BLaER1 (cell line): ENCODE results near the gene PXK.
"Not testable (repeated sequence)": the region's sequence is repeated elsewhere in the genome, so short reads cannot be mapped to it uniquely, and the experiment has no call there.

Experiments
- H3K27ac ChIP-seq: shearing (Covaris generic); formaldehyde crosslinking; 2 replicates; pipeline ENCODE4 v1.8.1; 2022
- H3K27me3 ChIP-seq: shearing (Covaris generic); formaldehyde crosslinking; 2 replicates; pipeline ENCODE4 v1.8.1; 2022
- H3K36me3 ChIP-seq: shearing (Covaris generic); formaldehyde crosslinking; 2 replicates; pipeline ENCODE4 v1.8.1; 2022
- H3K4me1 ChIP-seq: shearing (Covaris generic); formaldehyde crosslinking; 2 replicates; pipeline ENCODE4 v1.8.1; 2022
- H3K4me2 ChIP-seq: shearing (Covaris generic); formaldehyde crosslinking; 2 replicates; pipeline ENCODE4 v1.8.1; 2022
- H3K4me3 ChIP-seq: shearing (Covaris generic); formaldehyde crosslinking; 2 replicates; pipeline ENCODE4 v1.8.1; 2022
- H3K9ac ChIP-seq: shearing (Covaris generic); formaldehyde crosslinking; 2 replicates; pipeline ENCODE4 v1.8.1; 2022
- H3K9me3 ChIP-seq: shearing (Covaris generic); formaldehyde crosslinking; 2 replicates; pipeline ENCODE4 v1.8.1; 2022
- H4K20me1 ChIP-seq: shearing (Covaris generic); formaldehyde crosslinking; 2 replicates; pipeline ENCODE4 v1.8.1; 2022
- Cebpa-rat ChIP-seq: shearing (Covaris generic); IDR thresholded peaks from 2 replicates; pipeline ENCODE4 v1.8.1; 2022

PXK gene

GRCh38 chr3:58332575-58333188 lies at the start of gene PXK:
PXK (plus strand) TSS chr3:58332892; CDS start chr3:58332989, 97 bp downstream.
- peak within 1 kb of the TSS; percentile 98 for H3K4me3 ChIP-seq
- TF ChIP-seq Cebpa-rat, result no peak
- peaks cover 17% of the 10 kb centered on the region for H3K36me3 ChIP-seq
- peaks cover 49% of the 10 kb centered on the region for H3K4me1 ChIP-seq
- peak within 1 kb of the TSS; percentile 87 for H3K4me2 ChIP-seq
- peak within 1 kb of the TSS; percentile 93 for H3K27ac ChIP-seq
- H4K20me1 ChIP-seq, result no peaks in the 10 kb centered on the region
- H3K9me3 ChIP-seq, result no peaks in the 10 kb centered on the region
- H3K9ac ChIP-seq, result peak within 1 kb of the TSS; percentile 92
- H3K27me3 ChIP-seq, result no peaks in the 10 kb centered on the region

- Histone ChIP-seq H4K20me1 (no peaks in the 10 kb centered on the region), H3K9ac (no peak overlapping the region)
These were observed 47.4 kb upstream of the PXK start for GRCh38 chr3:58285334-58285733.

GRCh38 chr3:58287354-58287753 lies 45.3 kb upstream of the PXK start:
- Histone ChIP-seq H3K27me3 (no peaks in the 10 kb centered on the region), H3K4me3 (no peak overlapping the region), H3K4me2 (no peak overlapping the region), H3K36me3 (peaks cover 43% of the 10 kb centered on the region), H3K27ac (no peak overlapping the region), H3K9me3 (peaks cover 16% of the 10 kb centered on the region), H3K4me1 (peaks cover 5% of the 10 kb centered on the region; the same call in 1 of the 2 replicates), H3K9ac (no peak overlapping the region), H4K20me1 (no peaks in the 10 kb centered on the region)
- TF ChIP-seq Cebpa-rat, result no peak

More at GRCh38 chr3:58285334-58285733, 47.4 kb upstream of the PXK start:
- no peak overlapping the region for H3K4me2 ChIP-seq
- peaks cover 5% of the 10 kb centered on the region; the same call in 1 of the 2 replicates for H3K4me1 ChIP-seq
- no peaks in the 10 kb centered on the region for H3K27me3 ChIP-seq
- H3K4me3 ChIP-seq, result no peak overlapping the region
- no peak for TF ChIP-seq Cebpa-rat
- H3K27ac ChIP-seq, result no peak overlapping the region
- peaks cover 9% of the 10 kb centered on the region for H3K9me3 ChIP-seq
- H3K36me3 ChIP-seq, result peaks cover 55% of the 10 kb centered on the region

- TF ChIP-seq Cebpa-rat, result no peak
- Histone ChIP-seq H3K27me3 (no peaks in the 10 kb centered on the region), H3K4me3 (no peak overlapping the region), H3K4me1 (peaks cover 5% of the 10 kb centered on the region; the same call in 1 of the 2 replicates), H3K9me3 (peaks cover 16% of the 10 kb centered on the region), H3K36me3 (peaks cover 43% of the 10 kb centered on the region), H3K27ac (no peak overlapping the region), H3K4me2 (no peak overlapping the region), H4K20me1 (no peaks in the 10 kb centered on the region), H3K9ac (no peak overlapping the region)
These were observed 44.5 kb upstream of the PXK start for GRCh38 chr3:58288011-58288728.

GRCh38 chr3:58288964-58289613 lies 43.6 kb upstream of the PXK start:
- not testable (repeated sequence) for H3K4me2 ChIP-seq, H3K4me1 ChIP-seq, H3K27me3 ChIP-seq, H3K4me3 ChIP-seq, H3K9ac ChIP-seq, H3K27ac ChIP-seq, H4K20me1 ChIP-seq
- Histone ChIP-seq H3K9me3 (peaks cover 16% of the 10 kb centered on the region), H3K36me3 (peaks cover 38% of the 10 kb centered on the region)

GRCh38 chr3:58290446-58290845 lies 42.2 kb upstream of the PXK start:
- H3K27ac ChIP-seq, H3K27me3 ChIP-seq, H3K4me3 ChIP-seq, H3K4me2 ChIP-seq, H3K9ac ChIP-seq, H3K4me1 ChIP-seq, H4K20me1 ChIP-seq: not testable (repeated sequence)
- peaks cover 16% of the 10 kb centered on the region for H3K9me3 ChIP-seq
- peaks cover 26% of the 10 kb centered on the region for H3K36me3 ChIP-seq

- H3K9me3 ChIP-seq, result peaks cover 16% of the 10 kb centered on the region
- no peak overlapping the region for H3K4me3 ChIP-seq
- H4K20me1 ChIP-seq, result no peaks in the 10 kb centered on the region
- H3K27me3 ChIP-seq, result no peaks in the 10 kb centered on the region
- peaks cover 21% of the 10 kb centered on the region for H3K36me3 ChIP-seq
- H3K9ac ChIP-seq, result no peak overlapping the region
- TF ChIP-seq Cebpa-rat, result no peak
- no peak overlapping the region for H3K4me2 ChIP-seq
- H3K4me1 ChIP-seq, result no peaks in the 10 kb centered on the region
- H3K27ac ChIP-seq, result no peak overlapping the region
These were observed 40.9 kb upstream of the PXK start for GRCh38 chr3:58291671-58292338.

- H3K36me3 ChIP-seq, result peaks cover 11% of the 10 kb centered on the region
- TF ChIP-seq Cebpa-rat, result no peak
- no peak overlapping the region for H3K4me3 ChIP-seq
- H4K20me1 ChIP-seq, result no peaks in the 10 kb centered on the region
- H3K27me3 ChIP-seq, result no peaks in the 10 kb centered on the region
- H3K9ac ChIP-seq, result no peak overlapping the region
- H3K4me1 ChIP-seq, result no peaks in the 10 kb centered on the region
- H3K9me3 ChIP-seq, result peaks cover 16% of the 10 kb centered on the region
- H3K27ac ChIP-seq, result no peak overlapping the region
- no peak overlapping the region for H3K4me2 ChIP-seq
These were observed 39.8 kb upstream of the PXK start for GRCh38 chr3:58292866-58293265.

GRCh38 chr3:58293516-58293915 lies 39.2 kb upstream of the PXK start:
- H3K4me2 ChIP-seq, result no peak overlapping the region
- no peak overlapping the region for H3K4me3 ChIP-seq
- no peaks in the 10 kb centered on the region for H3K4me1 ChIP-seq
- no peak overlapping the region for H3K9ac ChIP-seq
- peaks cover 5% of the 10 kb centered on the region for H3K36me3 ChIP-seq
- no peaks in the 10 kb centered on the region for H4K20me1 ChIP-seq
- H3K27ac ChIP-seq, result no peak overlapping the region
- H3K9me3 ChIP-seq, result peaks cover 12% of the 10 kb centered on the region; the same call in 1 of the 2 replicates
- H3K27me3 ChIP-seq, result no peaks in the 10 kb centered on the region
- no peak for TF ChIP-seq Cebpa-rat

GRCh38 chr3:58296269-58296668 lies 36.4 kb upstream of the PXK start:
- Histone ChIP-seq H3K36me3 (no peaks in the 10 kb centered on the region), H3K4me2 (no peak overlapping the region), H3K27me3 (no peaks in the 10 kb centered on the region), H3K4me3 (no peak overlapping the region), H3K9ac (no peak overlapping the region), H3K9me3 (peaks cover 7% of the 10 kb centered on the region), H4K20me1 (no peaks in the 10 kb centered on the region), H3K4me1 (no peaks in the 10 kb centered on the region), H3K27ac (no peak overlapping the region)
- TF ChIP-seq Cebpa-rat, result no peak
